Measurements from ENCODE around the gene TOX2.

Gene TOX2

GRCh38 chr20:44016525-44016924, 101.9 kb downstream of the TOX2 start:
- H3K27me3 ChIP-seq (ENCODE audit: control insufficient read depth, low read length) = no peaks in the 10 kb centered on the region
- TF ChIP-seq EZH2phosphoT487 (IDR thresholded peaks at IDR 0.05; ENCODE audit: borderline replicate concordance, low read length) (no peak), CTCF (IDR thresholded peaks at IDR 0.05; ENCODE audit: low read depth, low read length, poor library complexity, severe bottlenecking) (no peak)
- no peaks in the 10 kb centered on the region for H3K79me2 ChIP-seq (ENCODE audit: control insufficient read depth, low read length)
- H3K4me3 ChIP-seq (ENCODE audit: low read length) = no peak overlapping the region
- H3K9me2 ChIP-seq (replicated peaks; ENCODE audit: control insufficient read depth, low read length) = no peaks in the 10 kb centered on the region
- no peaks in the 10 kb centered on the region for H3K9me3 ChIP-seq (ENCODE audit: control insufficient read depth, insufficient read depth, low read length)
- H3F3A ChIP-seq (ENCODE audit: control insufficient read depth, insufficient read depth) = no peaks in the 10 kb centered on the region
- no peaks in the 10 kb centered on the region for H3K36me3 ChIP-seq (ENCODE audit: control insufficient read depth, low read length)
- H4K20me1 ChIP-seq (ENCODE audit: control insufficient read depth, insufficient read depth, low read depth, low read length) = no peaks in the 10 kb centered on the region
- H3K4me1 ChIP-seq (ENCODE audit: control insufficient read depth, low read length) = peaks cover 7% of the 10 kb centered on the region
- H3K4me2 ChIP-seq (ENCODE audit: low read length) = no peak overlapping the region
- no peak overlapping the region for H3K27ac ChIP-seq (ENCODE audit: low read depth, low read length)

- Histone ChIP-seq H3K4me3 (ENCODE audit: low read length) (no peak overlapping the region), H3K36me3 (ENCODE audit: control insufficient read depth, low read length) (no peaks in the 10 kb centered on the region), H3K27ac (ENCODE audit: low read depth, low read length) (no peak overlapping the region), H3K79me2 (ENCODE audit: control insufficient read depth, low read length) (no peaks in the 10 kb centered on the region), H4K20me1 (ENCODE audit: control insufficient read depth, insufficient read depth, low read depth, low read length) (no peaks in the 10 kb centered on the region), H3K9me3 (ENCODE audit: control insufficient read depth, insufficient read depth, low read length) (no peaks in the 10 kb centered on the region), H3F3A (ENCODE audit: control insufficient read depth, insufficient read depth) (no peaks in the 10 kb centered on the region), H3K4me2 (ENCODE audit: low read length) (no peak overlapping the region), H3K4me1 (ENCODE audit: control insufficient read depth, low read length) (peaks cover 7% of the 10 kb centered on the region), H3K27me3 (ENCODE audit: control insufficient read depth, low read length) (no peaks in the 10 kb centered on the region), H3K9me2 (replicated peaks; ENCODE audit: control insufficient read depth, low read length) (no peaks in the 10 kb centered on the region)
- TF ChIP-seq CTCF (IDR thresholded peaks at IDR 0.05; ENCODE audit: low read depth, low read length, poor library complexity, severe bottlenecking) (no peak), EZH2phosphoT487 (IDR thresholded peaks at IDR 0.05; ENCODE audit: borderline replicate concordance, low read length) (no peak)
Observed at GRCh38 chr20:44017211-44017610, 102.6 kb downstream of the TOX2 start.

- Histone ChIP-seq H3K4me1 (ENCODE audit: control insufficient read depth, low read length) (peaks cover 7% of the 10 kb centered on the region), H3K4me2 (ENCODE audit: low read length) (no peak overlapping the region), H3K9me3 (ENCODE audit: control insufficient read depth, insufficient read depth, low read length) (no peaks in the 10 kb centered on the region), H3K27me3 (ENCODE audit: control insufficient read depth, low read length) (no peaks in the 10 kb centered on the region), H3K27ac (ENCODE audit: low read depth, low read length) (no peak overlapping the region), H3K9me2 (replicated peaks; ENCODE audit: control insufficient read depth, low read length) (no peaks in the 10 kb centered on the region), H3F3A (ENCODE audit: control insufficient read depth, insufficient read depth) (no peaks in the 10 kb centered on the region), H3K79me2 (ENCODE audit: control insufficient read depth, low read length) (no peaks in the 10 kb centered on the region), H4K20me1 (ENCODE audit: control insufficient read depth, insufficient read depth, low read depth, low read length) (no peaks in the 10 kb centered on the region), H3K36me3 (ENCODE audit: control insufficient read depth, low read length) (no peaks in the 10 kb centered on the region), H3K4me3 (ENCODE audit: low read length) (no peak overlapping the region)
- TF ChIP-seq EZH2phosphoT487 (IDR thresholded peaks at IDR 0.05; ENCODE audit: borderline replicate concordance, low read length) = no peak
- TF ChIP-seq CTCF (IDR thresholded peaks at IDR 0.05; ENCODE audit: low read depth, low read length, poor library complexity, severe bottlenecking) = no peak
Observed at GRCh38 chr20:44017905-44018258, 103.2 kb downstream of the TOX2 start.
